MCF 10A (cell line): ENCODE data around the gene ETNK2. TPM values are rescaled to one million over a fixed set of nuclear protein-coding genes. Genes with fewer than 3 reads are reported as not detected.
A peak's percentile ranks its signal among the peaks of the same experiment; 100 is the strongest.

Experiments
- BruUV-seq: library from RNA; stranded (reverse); fragments of 400-500 nt; replicated peaks from 2 replicates; lab custom pipeline; 2021; lab: Mats Ljungman, UMichigan
- CTCF ChIA-PET: fragments of 300-600 bp; sonication (Branson Sonifier 250); formaldehyde crosslinking; extraction: SDS; loops from one replicate; lab custom pipeline; 2021; ENCODE audit warnings: antibody characterized with exemption, inconsistent platforms; lab: Yijun Ruan, JAX
- POLR2A ChIA-PET: fragments of 300-600, 350-650 bp; sonication (Branson Sonifier 250); formaldehyde crosslinking; extraction: SDS; loops from one replicate; lab custom pipeline; 2020; ENCODE audit warnings: antibody characterized with exemption, inconsistent platforms; lab: Yijun Ruan, JAX
- DNase-seq: peaks from one replicate; pipeline ENCODE4 v3.0.0-alpha.2; 2018; ENCODE audit not compliant: unreplicated experiment
- H3K27ac Mint-ChIP-seq: one replicate; pipeline ENCODE4 v1.8.0; 2022; ENCODE audit warnings: mild to moderate bottlenecking, low read depth, mixed read lengths; ENCODE audit not compliant: unreplicated experiment
- H3K27me3 Mint-ChIP-seq: one replicate; pipeline ENCODE4 v1.8.0; 2022; ENCODE audit warnings: mixed read lengths; ENCODE audit not compliant: insufficient read depth, unreplicated experiment
- H3K36me3 Mint-ChIP-seq: one replicate; pipeline ENCODE4 v1.8.0; 2022; ENCODE audit warnings: mild to moderate bottlenecking, moderate library complexity, mixed read lengths; ENCODE audit not compliant: insufficient read depth, unreplicated experiment
- H3K4me1 Mint-ChIP-seq: one replicate; pipeline ENCODE4 v1.8.0; 2022; ENCODE audit warnings: mixed read lengths; ENCODE audit not compliant: insufficient read depth, unreplicated experiment
- H3K4me3 Mint-ChIP-seq: one replicate; pipeline ENCODE4 v1.8.0; 2022; ENCODE audit warnings: mild to moderate bottlenecking, moderate library complexity, mixed read lengths; ENCODE audit not compliant: unreplicated experiment
- H3K9me3 Mint-ChIP-seq: one replicate; pipeline ENCODE4 v1.8.0; 2022; ENCODE audit warnings: mixed read lengths; ENCODE audit not compliant: unreplicated experiment
- CTCF ChIP-seq: fragments of 200-600 bp; IDR thresholded peaks from one replicate; pipeline ENCODE4 v1.8.0; 2022; ENCODE audit warnings: antibody characterized with exemption, mild to moderate bottlenecking; ENCODE audit not compliant: unreplicated experiment
- intact Hi-C: fragments of 100-400 bp; cut with micrococcal nuclease; formaldehyde crosslinking; loops from 2 replicates; pipeline ENCODE4 v1.14.1; 2022
- total RNA-seq: library from RNA; stranded (reverse); gene quantifications from 2 replicates; pipeline ENCODE4 v1.2.3, GENCODE V29; 2022

The ETNK2 gene
- total RNA-seq, 1 experiment from 2014 or later, result 9.5 TPM

GRCh38 chr1:204087181-204087892 is 64.5 kb downstream of the ETNK2 start:
- DNase-seq, result no peak
- H3K4me3 Mint-ChIP-seq, result no peak overlapping the region
- H3K9me3 Mint-ChIP-seq, result no peaks in the 10 kb centered on the region
- no peak for TF ChIP-seq CTCF
- H3K36me3 Mint-ChIP-seq, result peaks cover 6% of the 10 kb centered on the region
- ChIA-PET CTCF (interaction anchor here (0.6 to 1.8 kb wide), 4 partner anchors 9 to 582 kb away, joined by 3 to 7 read pairs (median 3); no protein-coding TSS in a partner anchor), POLR2A (interaction anchor here (0.6 to 1.3 kb wide), 4 partner anchors 14 to 216 kb away, joined by 3 to 5 read pairs (median 3); no protein-coding TSS in a partner anchor)
- H3K27ac Mint-ChIP-seq, result no peak overlapping the region
- H3K27me3 Mint-ChIP-seq, result no peaks in the 10 kb centered on the region
- intact Hi-C loops, result no loop called here
- H3K4me1 Mint-ChIP-seq, result peaks cover 45% of the 10 kb centered on the region
- no TSS peak for BruUV-seq

GRCh38 chr1:204085876-204086275 is 66.0 kb downstream of the ETNK2 start:
- Mint-ChIP-seq H3K36me3 (peaks cover 6% of the 10 kb centered on the region), H3K9me3 (no peaks in the 10 kb centered on the region), H3K27ac (no peak overlapping the region), H3K27me3 (no peaks in the 10 kb centered on the region), H3K4me3 (no peak overlapping the region), H3K4me1 (peaks cover 50% of the 10 kb centered on the region)
- POLR2A ChIA-PET, result interaction anchor here (1.2 to 1.3 kb wide), 2 partner anchors 12 to 215 kb away, joined by 3 to 5 read pairs; no protein-coding TSS in a partner anchor
- no peak for DNase-seq
- CTCF ChIA-PET, result interaction anchor here (0.6 to 1.8 kb wide), 7 partner anchors 9 to 215 kb away, joined by 3 to 7 read pairs (median 3); no protein-coding TSS in a partner anchor
- intact Hi-C loops, result no loop called here
- no peak for TF ChIP-seq CTCF
- BruUV-seq, result no TSS peak

- Mint-ChIP-seq H3K4me3 (no peak overlapping the region), H3K36me3 (peaks cover 6% of the 10 kb centered on the region), H3K4me1 (peaks cover 49% of the 10 kb centered on the region), H3K27ac (peak overlapping the region; percentile 68), H3K9me3 (no peaks in the 10 kb centered on the region), H3K27me3 (no peaks in the 10 kb centered on the region)
- no peak for DNase-seq
- TF ChIP-seq CTCF, result no peak
- ChIA-PET CTCF (interaction anchor here (0.6 to 0.8 kb wide), 2 partner anchors 79 to 314 kb away, joined by 3 read pairs; no protein-coding TSS in a partner anchor), POLR2A (interaction anchor here (0.9 to 1.6 kb wide), 3 partner anchors 10 to 45 kb away, joined by 3 to 7 read pairs (median 4); no protein-coding TSS in a partner anchor)
- no TSS peak for BruUV-seq
- intact Hi-C loops, result no loop called here
These were observed 67.5 kb downstream of the ETNK2 start for GRCh38 chr1:204084247-204084772.

- Mint-ChIP-seq H3K4me3 (no peak overlapping the region), H3K27me3 (no peaks in the 10 kb centered on the region), H3K4me1 (peaks cover 44% of the 10 kb centered on the region), H3K27ac (peak overlapping the region; percentile 47), H3K36me3 (peaks cover 2% of the 10 kb centered on the region), H3K9me3 (no peaks in the 10 kb centered on the region)
- no peak for TF ChIP-seq CTCF
- intact Hi-C loops, result no loop called here
- no TSS peak for BruUV-seq
- POLR2A ChIA-PET, result interaction anchor here (0.9 to 1.2 kb wide), 2 partner anchors 13 to 46 kb away, joined by 3 to 4 read pairs; no protein-coding TSS in a partner anchor
- DNase-seq, result no peak
- CTCF ChIA-PET, result interaction anchor here (0.6 to 1.3 kb wide), 4 partner anchors 23 to 316 kb away, joined by 3 to 4 read pairs (median 3); no protein-coding TSS in a partner anchor
These were observed 68.4 kb downstream of the ETNK2 start for GRCh38 chr1:204083491-204083890.
